Neutrophil (primary cell): Measurements from ENCODE around the gene NSUN5.

Experiments
- H3K27ac ChIP-seq: fragments of 200-600 bp; sonication (generic); 2 replicates; pipeline ENCODE4 v1.5.1; 2016; ENCODE audit warnings: mild to moderate bottlenecking, moderate library complexity
- H3K27me3 ChIP-seq: fragments of 200-600 bp; sonication (generic); 2 replicates; pipeline ENCODE4 v1.6.0; 2016; ENCODE audit warnings: mild to moderate bottlenecking
- H3K36me3 ChIP-seq: fragments of 200-600 bp; sonication (generic); 2 replicates; pipeline ENCODE4 v1.5.1; 2017
- H3K4me1 ChIP-seq, 2 experiments: fragments of 200-600 bp in 1 of 2; sonication (generic) in 1 of 2; 1 replicate in 1 of 2; 2 replicates in 1 of 2; pipeline versions ENCODE4 v1.5.1 to v1.6.1; 2013 to 2016; ENCODE audit warnings: low read depth in 1 of 2, low read length in 1 of 2, mild to moderate bottlenecking in 1 of 2, moderate library complexity in 1 of 2; ENCODE audit not compliant: control insufficient read depth in 1 of 2, insufficient read depth in 1 of 2
- H3K4me3 ChIP-seq, 2 experiments: fragments of 200-600 bp in 1 of 2; sonication (generic) in 1 of 2; 1 replicate in 1 of 2; 2 replicates in 1 of 2; pipeline ENCODE4 v1.5.1; 2013 to 2016; ENCODE audit warnings: low read depth in 1 of 2, low read length in 1 of 2, mild to moderate bottlenecking in 1 of 2, moderate library complexity in 1 of 2
- H3K9me3 ChIP-seq: fragments of 200-600 bp; sonication (generic); 2 replicates; pipeline ENCODE4 v1.5.1; 2016
- CTCF ChIP-seq: fragments of 200-600 bp; sonication (generic); IDR thresholded peaks from 2 replicates; pipeline ENCODE4 v1.5.1; 2016; ENCODE audit warnings: antibody characterized with exemption

NSUN5 gene

GRCh38 chr7:73343671-73344380 lies 35.2 kb upstream of the NSUN5 start:
- H3K9me3 ChIP-seq = no peaks in the 10 kb centered on the region
- TF ChIP-seq CTCF = no peak
- H3K4me3 ChIP-seq = no peak overlapping the region
- H3K36me3 ChIP-seq = no peaks in the 10 kb centered on the region
- no peak overlapping the region for H3K27ac ChIP-seq
- H3K4me1 ChIP-seq = no peaks in the 10 kb centered on the region
- no peaks in the 10 kb centered on the region for H3K27me3 ChIP-seq

GRCh38 chr7:73342645-73343044 lies 34.0 kb upstream of the NSUN5 start:
- no peak overlapping the region for H3K4me3 ChIP-seq

GRCh38 chr7:73341877-73342276 lies 33.3 kb upstream of the NSUN5 start:
- no peak for TF ChIP-seq CTCF
- Histone ChIP-seq H3K4me3 (no peak overlapping the region), H3K27me3 (no peaks in the 10 kb centered on the region), H3K9me3 (no peaks in the 10 kb centered on the region), H3K36me3 (no peaks in the 10 kb centered on the region), H3K27ac (no peak overlapping the region), H3K4me1 (no peaks in the 10 kb centered on the region)

More at GRCh38 chr7:73342645-73343044, 34.0 kb upstream of the NSUN5 start:
- TF ChIP-seq CTCF = no peak
- no peaks in the 10 kb centered on the region for H3K36me3 ChIP-seq
- no peak overlapping the region for H3K27ac ChIP-seq
- H3K4me1 ChIP-seq = no peaks in the 10 kb centered on the region
- H3K27me3 ChIP-seq = no peaks in the 10 kb centered on the region
- H3K9me3 ChIP-seq = no peaks in the 10 kb centered on the region

GRCh38 chr7:73340514-73340913 lies 31.9 kb upstream of the NSUN5 start:
- no peaks in the 10 kb centered on the region for H3K27me3 ChIP-seq
- no peaks in the 10 kb centered on the region for H3K9me3 ChIP-seq
- H3K4me1 ChIP-seq = no peaks in the 10 kb centered on the region
- H3K4me3 ChIP-seq = no peak overlapping the region
- no peaks in the 10 kb centered on the region for H3K36me3 ChIP-seq
- H3K27ac ChIP-seq = no peak overlapping the region
- TF ChIP-seq CTCF = no peak

- Histone ChIP-seq H3K4me3 (no peak overlapping the region), H3K9me3 (no peaks in the 10 kb centered on the region), H3K27ac (no peak overlapping the region), H3K27me3 (no peaks in the 10 kb centered on the region), H3K4me1 (no peaks in the 10 kb centered on the region), H3K36me3 (no peaks in the 10 kb centered on the region)
- TF ChIP-seq CTCF = no peak
Measured at GRCh38 chr7:73338321-73338720, 29.7 kb upstream of the NSUN5 start.
